MM.1S (cell line): ENCODE measurements around the gene CALML4.

Experiments
- DNase-seq: peaks from one replicate; pipeline ENCODE4 v3.0.0-alpha.2; 2015
- H2AFZ ChIP-seq: fragments of 300-600 bp; sonication (generic); 2 replicates; pipeline ENCODE4 v1.6.0; 2016; ENCODE audit warnings: antibody characterized with exemption, low read length
- H3F3A ChIP-seq: fragments of 300-600 bp; sonication (generic); 2 replicates; pipeline ENCODE4 v1.6.1; 2016; ENCODE audit warnings: mild to moderate bottlenecking, antibody characterized with exemption, low read length, moderate library complexity, mixed read lengths; ENCODE audit not compliant: insufficient read depth
- H3K27ac ChIP-seq: fragments of 300-600 bp; sonication (generic); 2 replicates; pipeline ENCODE4 v1.5.1; 2016; ENCODE audit warnings: mild to moderate bottlenecking, low read length
- H3K27me3 ChIP-seq: fragments of 300-600 bp; sonication (generic); replicated peaks from 2 replicates; pipeline ENCODE4 v1.6.0; 2016; ENCODE audit warnings: low read length; ENCODE audit not compliant: insufficient read depth
- H3K36me3 ChIP-seq: fragments of 300-600 bp; sonication (generic); replicated peaks from 2 replicates; pipeline ENCODE4 v1.6.1; 2016; ENCODE audit warnings: mild to moderate bottlenecking, low read length, mixed read lengths; ENCODE audit not compliant: insufficient read depth
- H3K4me1 ChIP-seq: fragments of 300-600 bp; sonication (generic); 2 replicates; pipeline ENCODE4 v1.6.1; 2016; ENCODE audit warnings: low read length, mixed read lengths
- H3K4me2 ChIP-seq: fragments of 300-600 bp; sonication (generic); 2 replicates; pipeline ENCODE4 v1.6.0; 2016; ENCODE audit warnings: low read depth, low read length
- H3K4me3 ChIP-seq: fragments of 300-600 bp; sonication (generic); 2 replicates; pipeline ENCODE4 v1.5.1; 2016; ENCODE audit warnings: low read length, mixed read lengths
- H3K79me2 ChIP-seq: fragments of 300-600 bp; sonication (generic); 2 replicates; pipeline ENCODE4 v1.6.1; 2016; ENCODE audit warnings: mixed run types, low read length, mixed read lengths
- H3K9ac ChIP-seq: fragments of 300-600 bp; sonication (generic); 2 replicates; pipeline ENCODE4 v1.6.1; 2016; ENCODE audit warnings: low read length, mixed read lengths
- H3K9me2 ChIP-seq: fragments of 300-600 bp; sonication (generic); replicated peaks from 2 replicates; pipeline ENCODE4 v1.6.1; 2016; ENCODE audit warnings: mild to moderate bottlenecking, low read length, mixed read lengths; ENCODE audit not compliant: insufficient read depth
- H3K9me3 ChIP-seq: fragments of 300-600 bp; sonication (generic); replicated peaks from 2 replicates; pipeline ENCODE4 v1.6.1; 2016; ENCODE audit warnings: mild to moderate bottlenecking, low read length, mixed read lengths; ENCODE audit not compliant: insufficient read depth
- H4K20me1 ChIP-seq: fragments of 300-600 bp; sonication (generic); 2 replicates; pipeline ENCODE4 v1.6.1; 2016; ENCODE audit warnings: mild to moderate bottlenecking, low read length, moderate library complexity, mixed read lengths; ENCODE audit not compliant: insufficient read depth
- EZH2 ChIP-seq: fragments of 300-600 bp; sonication (generic); optimal IDR thresholded peaks from 2 replicates; pipeline ENCODE3; 2017; ENCODE audit warnings: low read depth, mild to moderate bottlenecking, antibody characterized with exemption, low read length, mixed read lengths
- EZH2phosphoT487 ChIP-seq: fragments of 300-600 bp; sonication (generic); IDR thresholded peaks from 2 replicates; pipeline ENCODE4 v1.6.1; 2018; ENCODE audit warnings: antibody characterized with exemption, low read length
- TF ChIP-seq, protein P1 (sequence below): fragments of 300-600 bp; sonication (generic); IDR thresholded peaks from 2 replicates; pipeline ENCODE4 v1.5.1; 2016; ENCODE audit warnings: antibody characterized with exemption, low read length, mixed read lengths

CALML4 gene

DNA sequence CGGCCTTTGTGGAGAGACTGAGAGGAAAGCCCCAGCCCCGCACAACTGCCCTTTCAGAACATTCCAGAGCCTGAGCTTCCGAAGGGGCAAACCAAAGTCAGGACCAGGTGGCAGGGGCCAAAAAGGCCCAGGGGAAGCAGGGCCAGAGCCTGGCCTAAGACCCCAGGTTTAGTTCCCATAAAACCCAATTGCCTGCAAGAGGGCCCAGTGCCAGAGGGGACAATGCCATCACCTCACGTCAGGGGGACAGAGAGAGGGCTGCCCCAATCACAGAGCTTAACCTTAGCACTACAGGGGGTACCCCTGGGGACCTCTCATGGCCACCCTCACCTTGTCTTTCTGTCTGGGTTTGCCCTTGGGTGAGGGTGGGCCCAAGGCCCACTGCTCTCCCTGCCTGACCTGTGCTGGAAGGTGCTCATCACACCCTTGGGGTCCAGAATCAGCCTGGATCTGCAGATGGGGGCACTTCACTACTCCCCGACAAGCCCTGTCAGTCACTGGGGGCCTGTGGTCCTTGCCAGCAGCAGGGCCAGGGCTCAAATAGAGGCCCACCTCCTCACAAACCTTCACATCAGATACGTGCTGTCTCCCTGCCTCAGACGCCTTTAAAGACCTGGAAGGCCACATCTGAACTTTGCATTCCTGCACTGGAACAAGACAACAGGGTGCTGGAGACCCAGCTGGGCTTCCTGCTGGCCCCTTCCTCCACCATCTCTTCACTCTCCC is 3.8 kb downstream of the CALML4 start:
- peaks cover 6% of the 10 kb centered on the region for H3K36me3 ChIP-seq
- H2AFZ ChIP-seq: no peak overlapping the region
- H4K20me1 ChIP-seq: no peaks in the 10 kb centered on the region
- peak overlapping the region; percentile 90; the same call in 1 of the 2 replicates for H3K27ac ChIP-seq
- H3K4me1 ChIP-seq: peaks cover 49% of the 10 kb centered on the region
- no peak for DNase-seq
- H3K4me3 ChIP-seq: no peak overlapping the region
- H3K9me2 ChIP-seq: no peaks in the 10 kb centered on the region
- H3K79me2 ChIP-seq: peaks cover 97% of the 10 kb centered on the region
- no peak for TF ChIP-seq EZH2
- TF ChIP-seq, protein P1, sequence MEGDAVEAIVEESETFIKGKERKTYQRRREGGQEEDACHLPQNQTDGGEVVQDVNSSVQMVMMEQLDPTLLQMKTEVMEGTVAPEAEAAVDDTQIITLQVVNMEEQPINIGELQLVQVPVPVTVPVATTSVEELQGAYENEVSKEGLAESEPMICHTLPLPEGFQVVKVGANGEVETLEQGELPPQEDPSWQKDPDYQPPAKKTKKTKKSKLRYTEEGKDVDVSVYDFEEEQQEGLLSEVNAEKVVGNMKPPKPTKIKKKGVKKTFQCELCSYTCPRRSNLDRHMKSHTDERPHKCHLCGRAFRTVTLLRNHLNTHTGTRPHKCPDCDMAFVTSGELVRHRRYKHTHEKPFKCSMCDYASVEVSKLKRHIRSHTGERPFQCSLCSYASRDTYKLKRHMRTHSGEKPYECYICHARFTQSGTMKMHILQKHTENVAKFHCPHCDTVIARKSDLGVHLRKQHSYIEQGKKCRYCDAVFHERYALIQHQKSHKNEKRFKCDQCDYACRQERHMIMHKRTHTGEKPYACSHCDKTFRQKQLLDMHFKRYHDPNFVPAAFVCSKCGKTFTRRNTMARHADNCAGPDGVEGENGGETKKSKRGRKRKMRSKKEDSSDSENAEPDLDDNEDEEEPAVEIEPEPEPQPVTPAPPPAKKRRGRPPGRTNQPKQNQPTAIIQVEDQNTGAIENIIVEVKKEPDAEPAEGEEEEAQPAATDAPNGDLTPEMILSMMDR: no peak
- TF ChIP-seq EZH2phosphoT487: no peak
- H3K9me3 ChIP-seq: no peaks in the 10 kb centered on the region
- H3F3A ChIP-seq: peaks cover 53% of the 10 kb centered on the region
- no peak overlapping the region for H3K4me2 ChIP-seq
- H3K27me3 ChIP-seq: no peaks in the 10 kb centered on the region
- H3K9ac ChIP-seq: no peak overlapping the region

DNA sequence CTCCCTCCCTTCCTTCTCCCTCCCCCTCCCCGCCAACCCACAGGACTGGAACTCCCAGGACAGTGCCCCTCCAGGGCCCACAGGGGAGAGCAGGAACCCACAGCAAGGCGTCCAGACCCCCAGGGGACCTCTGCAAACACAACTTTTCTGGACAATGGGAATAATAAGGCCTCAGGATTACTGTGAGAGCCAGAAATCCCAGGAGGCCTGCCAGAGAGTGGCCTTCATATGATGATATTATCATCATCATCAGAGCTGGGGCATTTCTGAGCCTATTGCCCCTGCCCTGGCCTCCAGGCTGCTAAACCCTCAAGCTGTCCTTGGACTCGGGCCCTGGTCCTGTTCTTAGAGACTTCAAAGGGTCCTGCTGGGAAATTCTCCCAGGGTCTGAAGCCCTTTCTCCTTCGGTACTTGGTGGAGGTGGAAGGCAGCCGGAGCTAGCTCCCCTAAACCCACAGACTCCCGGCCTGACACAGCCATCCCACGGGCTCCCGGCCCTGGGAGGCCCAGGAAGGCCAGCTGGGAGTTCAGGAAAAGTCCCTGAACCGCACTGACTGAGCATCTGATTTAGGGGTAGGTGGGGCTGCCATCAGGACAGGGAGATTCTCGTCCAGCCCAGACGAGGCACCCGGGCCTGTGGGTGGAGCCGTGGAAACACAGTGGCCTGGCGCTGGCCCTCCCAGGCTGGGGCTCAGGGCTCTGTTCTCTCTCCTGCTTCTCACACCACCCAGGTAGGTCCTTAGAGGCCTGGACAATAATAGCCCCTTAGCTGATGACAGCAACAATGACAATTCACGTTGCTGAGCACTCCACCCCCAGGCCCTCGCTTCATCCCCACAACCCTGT is 4.9 kb downstream of the CALML4 start:
- no peak overlapping the region for H2AFZ ChIP-seq
- no peaks in the 10 kb centered on the region for H4K20me1 ChIP-seq
- H3F3A ChIP-seq: peaks cover 59% of the 10 kb centered on the region
- H3K9me2 ChIP-seq: no peaks in the 10 kb centered on the region
- DNase-seq: no peak
- peak overlapping the region; percentile 17; the same call in 1 of the 2 replicates for H3K27ac ChIP-seq
- H3K4me3 ChIP-seq: no peak overlapping the region
- TF ChIP-seq EZH2phosphoT487 (no peak), EZH2 (no peak)
- TF ChIP-seq, protein P1: no peak
- no peak overlapping the region for H3K4me2 ChIP-seq
- H3K27me3 ChIP-seq: no peaks in the 10 kb centered on the region
- H3K79me2 ChIP-seq: peaks cover 91% of the 10 kb centered on the region
- peaks cover 38% of the 10 kb centered on the region for H3K4me1 ChIP-seq
- no peaks in the 10 kb centered on the region for H3K9me3 ChIP-seq
- H3K9ac ChIP-seq: no peak overlapping the region
- peaks cover 6% of the 10 kb centered on the region for H3K36me3 ChIP-seq

DNA sequence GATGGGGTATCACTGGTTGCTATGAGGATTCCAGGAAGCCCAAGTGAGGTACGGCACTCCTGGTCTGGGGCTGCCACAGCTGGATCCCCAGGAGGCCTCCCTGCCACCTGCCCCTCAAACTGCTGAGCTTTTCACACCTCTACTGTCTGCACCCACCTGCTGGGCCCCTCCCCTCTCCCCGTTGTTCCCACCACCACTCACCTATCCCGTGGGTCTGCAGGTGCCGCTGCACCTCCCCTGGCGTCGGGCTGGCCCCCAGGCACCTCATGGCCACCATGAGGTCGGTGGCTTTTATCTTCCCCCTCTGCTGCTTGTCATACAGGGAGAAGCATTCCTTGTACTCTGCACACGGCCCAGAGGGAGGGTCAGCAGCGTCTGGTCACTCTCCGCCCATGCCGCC is 5.8 kb downstream of the CALML4 start:
- Histone ChIP-seq H3K79me2 (peaks cover 90% of the 10 kb centered on the region), H3K4me2 (no peak overlapping the region), H3K4me3 (no peak overlapping the region), H4K20me1 (no peaks in the 10 kb centered on the region), H3K27ac (no peak overlapping the region; the same call in 1 of the 2 replicates), H2AFZ (no peak overlapping the region), H3K36me3 (peaks cover 6% of the 10 kb centered on the region), H3K4me1 (peaks cover 36% of the 10 kb centered on the region), H3K9ac (no peak overlapping the region), H3K9me2 (no peaks in the 10 kb centered on the region), H3F3A (peaks cover 52% of the 10 kb centered on the region), H3K9me3 (no peaks in the 10 kb centered on the region), H3K27me3 (no peaks in the 10 kb centered on the region)
- TF ChIP-seq, protein P1: no peak
- no peak for TF ChIP-seq EZH2phosphoT487
- no peak for TF ChIP-seq EZH2
- DNase-seq: no peak
